H9 (cell line): ENCODE results near the gene LPP. TPM values are rescaled to one million over a fixed set of nuclear protein-coding genes. Genes with fewer than 3 reads are reported as not detected.

Experiments used
- DNase-seq: peaks from one replicate; pipeline ENCODE4 v3.0.0-alpha.2; 2017
- H2AFZ ChIP-seq: one replicate; pipeline ENCODE4 v1.6.1; 2013; ENCODE audit warnings: mild to moderate bottlenecking, low read length, control low read depth, moderate library complexity
- H2AK5ac ChIP-seq: 2 replicates; pipeline ENCODE4 v1.6.1; 2013; ENCODE audit warnings: low read length, control low read depth, mixed read lengths; ENCODE audit not compliant: insufficient read length
- H2BK120ac ChIP-seq: one replicate; pipeline ENCODE4 v1.6.1; 2013; ENCODE audit warnings: low read depth, mild to moderate bottlenecking, low read length, control low read depth, inconsistent platforms; ENCODE audit not compliant: poor library complexity, severe bottlenecking
- H2BK12ac ChIP-seq: 2 replicates; pipeline ENCODE4 v1.6.1; 2013; ENCODE audit warnings: low read length, control low read depth, mixed read lengths, low read depth; ENCODE audit not compliant: insufficient read length
- H2BK15ac ChIP-seq: 2 replicates; pipeline ENCODE4 v1.6.1; 2013; ENCODE audit warnings: low read depth, low read length, control low read depth
- H2BK20ac ChIP-seq: one replicate; pipeline ENCODE4 v1.6.1; 2013; ENCODE audit warnings: low read depth, mild to moderate bottlenecking, low read length, control low read depth, inconsistent platforms; ENCODE audit not compliant: poor library complexity, severe bottlenecking
- H2BK5ac ChIP-seq: 2 replicates; pipeline ENCODE4 v1.6.1; 2013; ENCODE audit warnings: low read length, control low read depth, mixed read lengths; ENCODE audit not compliant: insufficient read length
- H3K14ac ChIP-seq: 2 replicates; pipeline ENCODE4 v1.6.1; 2013; ENCODE audit warnings: low read length, control low read depth; ENCODE audit not compliant: insufficient read depth
- H3K18ac ChIP-seq: 2 replicates; pipeline ENCODE4 v1.6.1; 2013; ENCODE audit warnings: low read depth, mild to moderate bottlenecking, mixed read lengths, low read length, control low read depth; ENCODE audit not compliant: insufficient read length
- H3K23ac ChIP-seq: 2 replicates; pipeline ENCODE4 v1.6.1; 2013; ENCODE audit warnings: low read length, control low read depth, mixed read lengths, low read depth; ENCODE audit not compliant: insufficient read length
- H3K23me2 ChIP-seq: 2 replicates; pipeline ENCODE4 v1.6.1; 2013; ENCODE audit warnings: low read depth, mild to moderate bottlenecking, mixed read lengths, low read length, control low read depth; ENCODE audit not compliant: insufficient read length, poor library complexity, severe bottlenecking
- H3K27ac ChIP-seq: 2 replicates; pipeline ENCODE4 v1.5.1; 2013; ENCODE audit warnings: low read length, control low read depth, mixed read lengths, low read depth; ENCODE audit not compliant: insufficient read length
- H3K27me3 ChIP-seq: 2 replicates; pipeline ENCODE4 v1.6.1; 2013; ENCODE audit warnings: low read length, control low read depth, inconsistent platforms; ENCODE audit not compliant: insufficient read depth
- H3K4ac ChIP-seq: 2 replicates; pipeline ENCODE4 v1.6.1; 2013; ENCODE audit warnings: low read depth, mild to moderate bottlenecking, control low read depth, inconsistent platforms, low read length, moderate library complexity
- H3K4me1 ChIP-seq: 2 replicates; pipeline ENCODE4 v1.6.1; 2013; ENCODE audit warnings: low read length, control low read depth, inconsistent platforms; ENCODE audit not compliant: insufficient read depth
- H3K4me2 ChIP-seq: 2 replicates; pipeline ENCODE4 v1.6.1; 2013; ENCODE audit warnings: low read length, control low read depth, mixed read lengths; ENCODE audit not compliant: insufficient read length, insufficient read depth
- H3K56ac ChIP-seq: 2 replicates; pipeline ENCODE4 v1.6.1; 2013; ENCODE audit warnings: low read depth, mild to moderate bottlenecking, mixed read lengths, low read length, control low read depth; ENCODE audit not compliant: insufficient read length
- H3K79me1 ChIP-seq: 2 replicates; pipeline ENCODE4 v1.6.1; 2013; ENCODE audit warnings: low read depth, mild to moderate bottlenecking, moderate library complexity, low read length, control low read depth, inconsistent platforms; ENCODE audit not compliant: insufficient read depth, poor library complexity, severe bottlenecking
- H3K79me2 ChIP-seq: 2 replicates; pipeline ENCODE4 v1.6.1; 2013; ENCODE audit warnings: low read length, control low read depth, inconsistent platforms; ENCODE audit not compliant: insufficient read depth
- H3K9ac ChIP-seq: 2 replicates; pipeline ENCODE4 v1.6.1; 2013; ENCODE audit warnings: low read length, control low read depth, mixed read lengths; ENCODE audit not compliant: insufficient read length; ENCODE audit errors: extremely low read depth
- H3K9me3 ChIP-seq: one replicate; pipeline ENCODE4 v1.6.1; 2013; ENCODE audit warnings: low read depth, low read length, inconsistent platforms; ENCODE audit not compliant: control insufficient read depth
- H3T11ph ChIP-seq: one replicate; pipeline ENCODE4 v1.6.1; 2013; ENCODE audit warnings: mild to moderate bottlenecking, low read length, control low read depth, inconsistent platforms
- H4K20me1 ChIP-seq: one replicate; pipeline ENCODE4 v1.6.1; 2013; ENCODE audit not compliant: control insufficient read depth, insufficient read length, insufficient read depth
- H4K5ac ChIP-seq: 2 replicates; pipeline ENCODE4 v1.6.1; 2013; ENCODE audit warnings: low read depth, mild to moderate bottlenecking, mixed read lengths, low read length, control low read depth; ENCODE audit not compliant: insufficient read length
- H4K8ac ChIP-seq: replicated peaks from 2 replicates; pipeline ENCODE4 v1.6.1; 2013; ENCODE audit warnings: low read length, control low read depth, mixed read lengths, low read depth; ENCODE audit not compliant: insufficient read length
- H4K91ac ChIP-seq: 2 replicates; pipeline ENCODE4 v1.6.1; 2013; ENCODE audit warnings: low read depth, mild to moderate bottlenecking, moderate library complexity, mixed read lengths, low read length, control low read depth; ENCODE audit not compliant: insufficient read length
- H3K27ac Mint-ChIP-seq, 3 experiments: 2 replicates in 2 of 3; 3 replicates in 1 of 3; pipeline ENCODE4 v1.8.0; 2020 to 2021; ENCODE audit warnings: mixed read lengths in 3 of 3, mild to moderate bottlenecking in 1 of 3, moderate library complexity in 1 of 3
- H3K27me3 Mint-ChIP-seq: 2 replicates; pipeline ENCODE4 v1.8.0; 2021; ENCODE audit warnings: low read depth, mild to moderate bottlenecking, moderate library complexity, mixed read lengths
- H3K36me3 Mint-ChIP-seq, 3 experiments: 2 replicates in 2 of 3; 3 replicates in 1 of 3; pipeline ENCODE4 v1.8.0; 2020 to 2021; ENCODE audit warnings: low read depth in 3 of 3, mixed read lengths in 3 of 3; ENCODE audit not compliant: insufficient read depth in 1 of 3
- H3K4me1 Mint-ChIP-seq, 2 experiments: 2 replicates each; pipeline ENCODE4 v1.8.0; 2020; ENCODE audit warnings: mixed read lengths in 2 of 2
- H3K4me3 Mint-ChIP-seq, 2 experiments: 2 replicates in 1 of 2; 3 replicates in 1 of 2; pipeline ENCODE4 v1.8.0; 2020 to 2021; ENCODE audit warnings: mild to moderate bottlenecking in 2 of 2, mixed read lengths in 2 of 2, moderate library complexity in 1 of 2
- H3K9me3 Mint-ChIP-seq, 2 experiments: 2 replicates in 1 of 2; 3 replicates in 1 of 2; pipeline ENCODE4 v1.8.0; 2020; ENCODE audit warnings: mild to moderate bottlenecking in 2 of 2, mixed read lengths in 2 of 2, moderate library complexity in 1 of 2
- WGBS: extraction: QIAGEN DNeasy Blood & Tissue Kit; methylation state at CpG from one replicate; pipeline ENCODE4 v1.1.7; 2013; ENCODE audit warnings: missing lambda C conversion rate, low lambda C conversion rate, mixed read lengths; ENCODE audit not compliant: insufficient read length; ENCODE audit errors: extremely low coverage; 5-methylcytosine and 5-hydroxymethylcytosine counted together
- total RNA-seq: library from RNA; stranded (reverse); gene quantifications from 2 replicates; pipeline ENCODE4 v1.2.1, GENCODE V29; 2021
- TF ChIP-seq, protein P1 (sequence below): fragments of 200-600 bp; sonication (generic); conservative IDR thresholded peaks from 3 replicates; pipeline ENCODE4 v1.8.0; 2021; ENCODE audit warnings: antibody characterized with exemption, mild to moderate bottlenecking

Gene LPP
- total RNA-seq, 1 experiment from 2014 or later, result 64.6 TPM

DNA sequence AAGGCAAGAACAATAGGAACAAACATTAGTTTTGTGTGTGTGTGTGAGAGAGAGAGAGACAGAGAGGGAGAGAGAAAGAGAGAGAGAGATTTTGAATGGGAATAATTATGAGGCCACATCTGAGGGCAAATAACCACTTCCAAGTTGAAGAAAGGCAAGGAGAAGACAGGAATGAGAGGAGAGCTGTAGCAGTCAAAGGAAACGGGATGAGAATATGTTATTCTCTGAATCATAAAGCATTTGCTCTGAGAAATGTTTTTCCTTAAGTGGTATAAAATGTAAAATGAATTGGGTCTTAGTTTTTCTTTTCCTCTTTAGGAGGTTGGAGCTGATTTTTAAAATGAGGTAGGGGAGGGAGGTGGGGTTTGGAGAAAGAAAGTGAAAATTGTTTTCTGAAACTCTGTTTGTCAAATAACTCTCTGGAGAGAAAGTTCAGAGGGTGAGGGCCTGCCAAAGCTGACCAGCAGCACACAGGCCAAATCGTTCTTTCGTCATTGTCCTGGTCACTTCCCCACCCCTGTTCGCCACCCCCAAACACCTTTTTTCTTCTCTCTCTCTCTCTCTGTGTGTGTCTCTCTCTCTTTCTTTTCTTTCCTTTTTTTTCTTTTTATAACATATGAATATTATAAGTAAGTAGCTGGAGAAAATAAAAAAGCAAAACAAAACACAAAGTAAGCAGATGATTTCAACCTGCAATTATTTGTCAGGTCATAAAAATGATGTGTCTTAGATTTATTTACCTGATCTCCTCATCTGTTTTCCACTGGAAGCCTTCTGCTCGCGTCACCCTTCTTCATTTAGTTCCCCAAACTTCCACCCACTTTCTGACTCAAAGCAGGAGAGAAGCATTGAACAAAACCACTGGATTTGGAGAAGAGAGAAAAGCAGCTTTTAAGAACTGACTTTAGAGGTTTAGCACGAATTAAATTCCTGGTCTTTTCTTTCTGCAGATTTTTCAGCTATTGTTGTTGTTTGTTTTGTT is 110.6 kb downstream of the LPP start:
- Mint-ChIP-seq H3K4me1 (peaks cover 6 to 7% of the 10 kb centered on the region in 2 experiments), H3K9me3 (no peaks in the 10 kb centered on the region), H3K27ac (no peak overlapping the region), H3K4me3 (no peak overlapping the region), H3K27me3 (no peaks in the 10 kb centered on the region), H3K36me3 (no peaks in the 10 kb centered on the region)
- H4K8ac ChIP-seq, result no peak overlapping the region
- TF ChIP-seq, protein P1, sequence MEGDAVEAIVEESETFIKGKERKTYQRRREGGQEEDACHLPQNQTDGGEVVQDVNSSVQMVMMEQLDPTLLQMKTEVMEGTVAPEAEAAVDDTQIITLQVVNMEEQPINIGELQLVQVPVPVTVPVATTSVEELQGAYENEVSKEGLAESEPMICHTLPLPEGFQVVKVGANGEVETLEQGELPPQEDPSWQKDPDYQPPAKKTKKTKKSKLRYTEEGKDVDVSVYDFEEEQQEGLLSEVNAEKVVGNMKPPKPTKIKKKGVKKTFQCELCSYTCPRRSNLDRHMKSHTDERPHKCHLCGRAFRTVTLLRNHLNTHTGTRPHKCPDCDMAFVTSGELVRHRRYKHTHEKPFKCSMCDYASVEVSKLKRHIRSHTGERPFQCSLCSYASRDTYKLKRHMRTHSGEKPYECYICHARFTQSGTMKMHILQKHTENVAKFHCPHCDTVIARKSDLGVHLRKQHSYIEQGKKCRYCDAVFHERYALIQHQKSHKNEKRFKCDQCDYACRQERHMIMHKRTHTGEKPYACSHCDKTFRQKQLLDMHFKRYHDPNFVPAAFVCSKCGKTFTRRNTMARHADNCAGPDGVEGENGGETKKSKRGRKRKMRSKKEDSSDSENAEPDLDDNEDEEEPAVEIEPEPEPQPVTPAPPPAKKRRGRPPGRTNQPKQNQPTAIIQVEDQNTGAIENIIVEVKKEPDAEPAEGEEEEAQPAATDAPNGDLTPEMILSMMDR, result no peak
- H2AK5ac ChIP-seq, result no peak overlapping the region
- no peak overlapping the region for H4K5ac ChIP-seq
- H3T11ph ChIP-seq, result no peak overlapping the region
- no peaks in the 10 kb centered on the region for H3K27me3 ChIP-seq
- no peak overlapping the region for H3K23ac ChIP-seq
- no peak overlapping the region for H2BK120ac ChIP-seq
- no peaks in the 10 kb centered on the region for H3K79me1 ChIP-seq
- 0 out of 2 replicates have a peak, but pooled peaks cover 3% of the 10 kb centered on the region for H3K79me2 ChIP-seq
- no peak overlapping the region for H3K14ac ChIP-seq
- no peak overlapping the region for H3K27ac ChIP-seq
- H2BK20ac ChIP-seq, result no peak overlapping the region
- no peak overlapping the region for H2BK15ac ChIP-seq
- no CpG with 5 or more reads among the region's 7 CpGs for WGBS
- H2BK12ac ChIP-seq, result no peak overlapping the region
- no peaks in the 10 kb centered on the region for H3K9me3 ChIP-seq
- no peak overlapping the region for H3K4ac ChIP-seq
- no peak for DNase-seq
- no peak overlapping the region for H2AFZ ChIP-seq
- no peaks in the 10 kb centered on the region for H3K23me2 ChIP-seq
- no peak overlapping the region for H3K4me2 ChIP-seq
- H3K9ac ChIP-seq, result no peak overlapping the region
- H4K20me1 ChIP-seq, result no peaks in the 10 kb centered on the region
- no peak overlapping the region for H3K56ac ChIP-seq
- no peak overlapping the region for H4K91ac ChIP-seq
- H3K18ac ChIP-seq, result no peak overlapping the region
- H2BK5ac ChIP-seq, result no peak overlapping the region
- H3K4me1 ChIP-seq, result peaks cover 20% of the 10 kb centered on the region
